TTC549 (cell line): Measurements from ENCODE around the gene AATK.

Source experiments
- FAIRE-seq: peaks from 2 replicates; lab custom pipeline; 2012; peaks lifted over from hg19 to GRCh38; lab: Jason Lieb, UNC

Gene AATK

DNA sequence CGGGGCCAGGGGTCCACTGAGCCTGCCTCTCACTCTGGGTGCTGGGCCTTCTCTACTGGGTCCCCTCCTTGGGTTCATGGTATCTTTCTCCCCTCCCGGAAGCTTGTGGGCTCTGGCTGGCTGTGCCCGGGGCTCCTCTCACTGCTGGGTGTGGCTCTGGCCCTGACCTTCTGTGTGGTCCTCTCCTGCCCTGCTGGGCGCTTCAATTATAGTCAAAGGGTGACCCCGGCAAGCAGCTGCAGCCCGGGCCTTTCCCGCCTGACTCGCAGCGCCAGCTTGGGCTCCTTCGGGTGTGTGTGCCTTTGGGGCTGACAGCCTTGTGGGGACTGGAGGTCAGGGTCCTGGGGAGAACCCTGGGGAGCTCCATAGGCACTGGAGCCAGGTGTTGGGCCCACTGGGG is 55.0 kb downstream of the AATK start:
- FAIRE-seq: no peak

DNA sequence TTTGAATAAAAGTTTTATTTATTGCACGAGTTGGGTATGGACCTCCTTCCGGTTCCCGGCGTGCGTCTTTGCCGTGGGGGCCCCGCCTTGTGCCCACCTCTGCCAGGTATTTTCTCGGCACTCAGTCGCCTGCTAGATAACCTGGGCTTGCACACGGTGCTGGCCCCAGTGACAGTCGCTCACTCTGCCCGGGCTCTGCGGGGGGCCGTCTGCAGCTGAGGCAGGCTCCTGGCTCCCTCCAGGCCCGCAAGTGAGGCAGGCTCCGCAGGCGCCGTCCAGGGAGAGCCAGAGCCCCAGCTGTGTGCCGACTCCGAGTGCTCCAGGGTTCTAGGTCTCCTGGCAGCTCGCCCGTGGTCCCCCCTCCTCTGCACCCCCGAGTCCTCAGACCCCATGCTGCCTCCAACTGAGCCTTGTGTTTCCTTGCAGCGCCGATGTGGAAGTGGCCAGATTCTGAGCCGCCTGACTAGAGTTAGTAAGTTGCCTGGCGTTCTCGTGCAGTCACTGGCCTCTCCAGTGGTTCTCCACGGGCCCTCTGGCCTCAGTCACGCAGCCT is 55.5 kb downstream of the AATK start:
- no peak for FAIRE-seq

DNA sequence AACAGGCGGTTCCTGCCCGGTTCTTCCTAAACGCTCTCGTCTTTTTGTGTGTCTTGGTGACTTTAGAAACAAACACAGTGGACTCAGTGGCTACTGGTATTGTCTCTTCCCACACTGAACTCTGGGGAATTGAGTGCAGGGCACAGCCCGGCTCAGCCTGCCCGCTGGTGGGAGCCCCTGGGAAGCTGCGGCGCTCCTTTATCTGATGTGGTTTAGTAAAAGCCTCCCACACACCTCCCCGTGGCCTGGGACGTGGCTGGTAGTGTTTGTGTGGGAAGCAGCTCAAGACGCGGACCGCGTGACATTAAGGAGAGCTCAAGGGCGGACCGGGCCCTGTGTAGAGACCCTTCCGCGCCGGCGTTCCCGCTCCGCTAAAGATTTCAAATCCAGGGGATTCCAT is 56.1 kb downstream of the AATK start:
- no peak for FAIRE-seq

DNA sequence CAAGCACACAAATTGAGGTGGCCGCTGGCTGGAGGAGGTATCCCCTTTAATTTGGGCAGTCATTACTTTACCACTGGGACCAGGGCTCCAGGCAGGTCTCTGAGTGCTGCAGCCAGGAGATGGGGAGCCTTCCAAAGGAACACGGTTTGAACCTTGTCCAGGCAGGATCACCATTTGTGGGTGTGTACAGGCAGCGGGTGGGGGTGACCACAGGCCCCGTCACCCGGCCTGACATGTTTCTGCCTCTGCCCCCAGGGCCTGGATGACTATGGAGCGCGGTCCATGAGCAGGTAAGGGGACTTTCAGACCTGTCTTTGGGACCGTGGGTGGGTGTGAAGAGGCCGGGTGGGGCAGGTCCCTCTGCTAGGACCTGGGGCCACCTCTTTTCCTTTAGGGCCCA is 57.8 kb downstream of the AATK start:
- no peak for FAIRE-seq

DNA sequence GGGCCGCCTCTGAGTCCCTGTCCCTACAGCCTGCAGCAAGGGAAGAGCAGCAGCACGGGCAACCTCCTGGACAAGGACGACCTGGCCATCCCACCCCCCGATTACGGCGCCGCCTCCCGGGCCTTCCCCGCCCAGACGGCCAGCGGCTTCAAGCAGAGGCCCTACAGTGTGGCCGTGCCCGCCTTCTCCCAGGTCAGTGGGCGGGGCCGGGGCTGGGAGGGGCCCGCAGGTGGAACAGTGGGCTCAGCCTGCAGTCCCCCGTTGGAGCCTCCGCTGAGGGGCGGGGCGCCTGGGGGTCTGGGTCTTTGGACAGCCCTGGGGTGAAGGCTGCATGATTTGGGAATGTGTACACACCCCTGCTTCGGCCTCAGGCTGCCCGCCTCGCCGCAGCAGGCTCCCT is 59.3 kb downstream of the AATK start:
- FAIRE-seq: no peak

DNA sequence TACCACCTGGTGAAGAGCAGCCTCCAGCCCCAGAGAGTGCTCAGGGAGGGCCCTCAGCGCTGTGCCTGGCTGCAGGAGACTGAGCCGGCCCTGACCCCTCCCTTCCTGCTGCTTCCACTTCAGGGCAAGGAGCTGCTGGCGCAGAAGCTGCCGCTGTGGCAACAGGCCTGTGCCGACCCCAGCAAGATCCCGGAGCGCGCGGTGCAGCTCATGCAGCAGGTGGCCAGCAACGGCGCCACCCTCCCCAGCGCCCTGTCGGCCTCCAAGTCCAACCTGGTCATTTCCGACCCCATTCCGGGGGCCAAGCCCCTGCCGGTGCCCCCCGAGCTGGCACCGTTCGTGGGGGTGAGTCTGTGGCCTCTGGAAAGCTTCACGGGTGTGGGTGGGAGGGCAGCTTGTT is 62.6 kb downstream of the AATK start:
- no peak for FAIRE-seq

DNA sequence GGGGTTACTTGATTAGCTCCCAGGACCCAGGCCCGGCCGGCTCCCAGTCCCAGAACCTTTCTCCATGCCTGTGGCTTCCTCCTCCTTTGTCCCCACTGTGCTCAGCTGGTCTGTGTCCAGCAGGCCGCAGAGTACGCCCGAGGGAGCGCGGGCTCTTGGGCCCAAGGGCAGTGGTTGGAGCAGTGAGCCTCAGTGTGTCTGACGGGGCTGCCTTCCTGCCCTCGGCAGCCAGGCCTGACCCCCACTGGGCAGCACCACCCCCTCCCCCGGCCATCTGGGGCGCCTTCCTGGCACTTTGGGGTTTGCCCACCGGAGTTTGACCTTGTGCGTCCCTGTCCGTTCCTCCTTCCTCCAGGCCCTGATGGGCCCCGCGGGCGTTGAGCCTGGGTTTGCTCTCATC is 63.2 kb downstream of the AATK start:
- FAIRE-seq: no peak

DNA sequence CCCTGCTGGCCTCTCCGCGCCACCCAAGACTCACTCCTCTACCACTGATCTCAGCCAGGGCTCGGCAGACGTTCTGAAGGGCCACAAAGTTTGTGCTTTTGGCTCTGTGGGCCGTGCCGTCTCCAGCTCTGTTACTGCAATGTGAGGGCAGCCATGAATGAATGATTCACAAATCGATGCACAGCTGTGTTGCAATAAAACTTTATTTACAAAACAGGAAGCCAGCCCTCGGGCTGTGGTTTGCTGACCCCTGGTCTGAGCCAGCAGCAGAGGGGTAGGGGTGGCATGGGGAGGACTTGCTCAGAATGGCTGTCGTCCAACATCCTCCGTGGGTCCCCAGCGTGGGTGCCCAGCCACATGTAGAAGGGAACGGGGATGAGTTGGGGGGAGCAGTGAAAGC is 63.7 kb downstream of the AATK start:
- no peak for FAIRE-seq

DNA sequence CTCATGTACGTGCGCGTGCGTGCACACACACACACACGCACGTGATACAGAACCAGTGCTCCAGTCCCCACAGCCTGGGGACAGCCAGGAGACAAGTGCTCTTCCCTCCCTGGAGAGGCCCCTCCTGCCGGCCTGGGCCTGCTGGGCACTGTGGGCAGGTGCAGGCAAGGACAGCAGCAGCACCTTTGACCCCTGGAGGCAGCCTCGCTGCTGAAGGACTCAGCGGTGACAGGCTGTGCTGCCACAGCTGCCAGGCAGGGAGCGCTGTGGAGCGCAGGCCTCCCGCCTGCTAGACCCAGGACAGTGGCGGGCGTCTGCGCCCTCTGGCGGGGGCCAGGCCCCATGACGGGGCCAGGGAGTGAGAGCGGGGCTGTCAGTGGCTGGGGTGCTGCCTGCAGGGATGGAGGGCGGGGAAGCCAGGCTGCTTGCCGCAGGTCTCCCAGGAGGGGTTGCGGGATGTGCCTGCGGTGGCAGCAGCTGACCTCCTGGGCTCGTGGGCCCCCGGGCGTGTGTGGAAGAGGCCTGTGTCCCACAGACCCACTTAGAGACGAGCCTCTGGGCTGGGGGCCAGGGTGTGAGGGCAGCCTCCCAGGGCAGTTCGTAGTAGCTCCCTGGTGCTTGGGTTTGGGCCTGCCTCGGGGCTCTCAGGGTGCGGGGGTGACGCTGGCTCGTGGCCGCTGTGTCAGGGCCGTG is 64.3 kb downstream of the AATK start:
- FAIRE-seq: no peak

DNA sequence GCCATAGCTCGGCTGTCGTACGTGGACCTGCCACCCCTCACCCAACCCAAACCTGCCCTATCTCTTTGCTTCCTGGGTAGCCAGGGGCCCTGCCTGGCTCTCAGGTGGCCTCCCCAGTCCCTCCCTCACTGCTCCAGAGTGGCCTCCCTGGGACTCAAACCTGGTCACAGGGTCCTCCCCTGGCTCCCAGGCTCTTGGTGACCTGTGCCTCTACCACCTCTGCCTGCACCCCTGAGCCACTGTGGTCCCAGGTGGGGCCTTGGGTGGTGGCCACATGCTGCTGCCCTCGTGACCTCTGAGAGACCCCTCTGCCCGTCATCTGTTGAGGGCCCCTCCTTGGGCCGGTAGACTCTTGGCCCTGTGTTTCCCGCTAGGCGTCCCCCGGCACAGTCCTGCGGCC is 65.4 kb downstream of the AATK start:
- FAIRE-seq: no peak

DNA sequence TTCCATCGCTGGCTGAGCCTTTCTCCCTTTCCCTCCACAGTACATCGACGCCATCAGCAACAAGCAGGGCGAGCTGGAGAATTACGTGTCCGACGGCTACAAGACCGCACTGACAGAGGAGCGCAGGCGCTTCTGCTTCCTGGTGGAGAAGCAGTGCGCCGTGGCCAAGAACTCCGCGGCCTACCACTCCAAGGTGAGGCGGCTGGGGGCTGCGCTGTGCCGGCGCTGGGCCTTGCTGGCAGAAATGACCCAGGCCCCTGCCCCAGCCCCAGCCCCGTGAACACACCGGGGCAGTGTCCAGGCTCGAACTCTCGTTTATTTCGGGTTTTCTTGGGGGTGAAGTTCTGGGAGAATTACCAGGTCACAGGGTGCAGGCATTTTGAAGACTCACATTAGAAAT is 66.1 kb downstream of the AATK start:
- no peak for FAIRE-seq

DNA sequence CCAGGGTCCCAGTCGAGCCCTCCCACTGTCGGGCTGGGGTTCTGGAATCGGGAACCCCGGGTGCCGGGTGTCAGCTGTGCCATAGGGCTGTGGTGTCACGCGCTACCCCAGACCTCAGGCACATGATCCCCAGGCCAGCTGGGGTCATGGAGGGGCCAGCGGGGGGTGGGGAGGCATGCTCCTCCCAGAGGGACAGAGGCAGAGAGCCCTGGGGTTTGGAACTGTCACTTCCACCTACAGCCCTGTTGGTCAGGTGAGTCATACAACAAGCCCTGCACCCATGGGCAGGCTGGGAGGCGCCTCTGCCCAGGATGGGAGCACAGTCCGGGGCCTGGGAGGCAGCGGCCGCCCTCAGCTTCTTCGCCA is 68.1 kb downstream of the AATK start:
- FAIRE-seq: no peak

DNA sequence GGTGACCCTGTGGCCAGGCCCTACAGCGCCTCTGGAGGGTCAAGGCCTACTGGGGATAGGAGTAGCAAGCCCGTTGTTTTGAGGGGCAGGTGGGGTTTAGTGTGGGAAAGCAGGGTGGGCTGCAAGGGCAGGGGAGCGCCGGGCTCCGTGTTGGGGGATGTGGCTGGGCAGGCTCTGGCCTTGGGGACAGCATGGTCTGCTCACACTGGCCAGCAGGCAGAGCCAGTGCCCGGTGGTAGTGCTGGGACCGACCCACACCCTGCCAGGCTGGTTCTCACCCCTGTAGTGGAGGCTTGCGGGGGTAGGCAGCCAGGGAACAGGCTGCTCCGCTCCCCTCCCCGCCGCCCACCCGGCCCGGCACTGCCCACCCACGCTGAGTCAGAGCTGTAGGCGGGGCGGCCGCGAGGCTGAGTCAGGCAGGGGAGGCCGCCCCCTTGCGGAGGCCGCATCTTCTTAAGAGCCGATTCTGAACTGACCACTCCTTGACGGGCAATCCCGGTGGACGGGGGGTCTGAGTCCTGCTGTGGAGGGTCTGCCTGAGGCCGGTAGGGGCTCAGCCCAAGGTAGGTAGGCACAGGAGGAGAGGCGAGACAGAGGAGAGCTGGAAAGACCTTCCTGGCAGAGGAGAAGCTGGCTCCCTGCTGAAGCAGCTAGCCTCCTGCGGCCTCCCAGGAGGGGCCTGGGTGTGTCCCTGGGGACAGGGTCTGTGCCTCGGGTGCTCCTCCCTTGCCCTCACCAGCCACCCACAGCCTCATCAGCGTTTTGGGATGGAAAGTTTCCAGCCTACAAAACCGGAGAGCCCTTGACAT is 68.7 kb downstream of the AATK start:
- no peak for FAIRE-seq

DNA sequence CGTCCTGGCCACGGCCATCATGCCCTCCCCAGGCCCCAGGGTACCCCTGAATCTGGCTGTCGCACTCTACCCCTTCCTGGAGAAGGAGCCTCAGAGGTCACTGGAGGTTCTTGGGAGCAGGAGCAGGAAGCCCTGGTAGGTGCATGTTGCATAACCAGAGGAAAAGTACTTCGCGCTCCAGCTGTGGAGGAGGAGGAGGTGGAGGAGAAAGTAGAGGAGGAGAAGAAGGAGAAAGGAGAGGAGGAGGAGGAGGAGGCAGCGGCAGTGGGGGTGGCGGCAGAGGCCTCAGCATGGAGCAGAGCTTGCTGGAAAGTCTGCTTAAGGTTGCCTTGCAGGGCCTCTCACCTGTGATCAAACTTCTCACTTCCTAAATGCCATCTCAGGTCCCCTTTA is 69.3 kb downstream of the AATK start:
- FAIRE-seq: no peak

DNA sequence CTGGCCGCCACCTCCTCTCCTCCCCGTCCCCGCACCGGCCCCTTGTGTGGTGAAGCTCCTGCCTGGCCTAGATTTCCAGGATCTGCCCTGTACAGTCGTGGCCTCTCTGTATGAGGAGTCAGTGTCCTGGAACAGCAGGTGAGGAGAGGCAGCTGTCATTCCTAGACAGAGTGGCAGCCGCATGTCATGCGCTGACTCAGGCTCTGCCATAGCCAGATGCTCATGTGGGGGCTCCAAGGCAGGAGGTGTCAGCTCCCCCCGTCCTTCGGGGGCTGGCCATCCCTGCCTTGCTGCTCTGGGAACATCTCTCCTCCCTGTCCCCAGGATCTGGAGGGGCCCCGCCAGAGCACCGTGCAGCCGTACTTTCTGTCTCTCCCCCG is 70.6 kb downstream of the AATK start:
- FAIRE-seq: no peak

DNA sequence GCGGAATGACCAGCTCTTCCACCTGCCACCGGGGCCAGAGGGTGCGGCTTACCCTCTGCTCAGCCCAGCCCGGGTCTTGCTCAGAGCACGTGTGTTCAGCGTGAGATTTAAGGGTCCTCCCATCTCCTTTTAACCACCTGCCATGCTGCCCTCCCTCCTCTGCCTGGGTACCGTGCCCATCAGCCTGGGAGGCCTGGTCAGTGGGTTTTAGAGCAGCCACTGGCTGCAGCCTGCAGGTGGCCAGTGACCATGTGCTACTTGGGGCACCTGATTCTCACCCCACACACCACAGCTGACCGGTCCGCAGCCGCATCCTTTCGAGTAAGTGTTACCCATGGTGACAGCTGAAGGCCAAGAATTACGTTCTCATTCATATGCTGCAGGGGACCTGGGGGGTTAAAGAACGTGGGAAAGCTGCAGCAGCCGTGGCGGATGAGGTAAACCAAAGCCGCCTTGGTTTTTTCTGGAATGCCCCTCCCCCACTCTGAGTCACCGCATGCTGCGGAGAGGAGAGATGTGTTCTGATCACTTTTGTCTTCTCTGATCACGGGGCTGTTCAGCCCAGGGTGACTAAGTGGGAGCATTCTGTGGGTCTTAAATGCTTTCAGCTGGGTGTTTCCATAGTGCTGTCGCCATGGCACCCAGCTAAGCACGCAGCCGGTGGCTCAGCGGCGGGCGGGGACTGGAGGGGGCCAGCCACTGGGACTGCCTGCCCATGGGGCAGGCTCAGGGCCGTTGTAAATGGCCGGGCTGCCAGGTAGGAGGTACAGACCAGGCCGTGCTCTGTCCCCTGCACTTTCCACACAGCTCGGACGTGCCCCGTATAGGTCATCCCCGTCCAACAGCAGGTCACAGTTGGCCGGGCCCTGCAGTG is 71.3 kb downstream of the AATK start:
- no peak for FAIRE-seq

DNA sequence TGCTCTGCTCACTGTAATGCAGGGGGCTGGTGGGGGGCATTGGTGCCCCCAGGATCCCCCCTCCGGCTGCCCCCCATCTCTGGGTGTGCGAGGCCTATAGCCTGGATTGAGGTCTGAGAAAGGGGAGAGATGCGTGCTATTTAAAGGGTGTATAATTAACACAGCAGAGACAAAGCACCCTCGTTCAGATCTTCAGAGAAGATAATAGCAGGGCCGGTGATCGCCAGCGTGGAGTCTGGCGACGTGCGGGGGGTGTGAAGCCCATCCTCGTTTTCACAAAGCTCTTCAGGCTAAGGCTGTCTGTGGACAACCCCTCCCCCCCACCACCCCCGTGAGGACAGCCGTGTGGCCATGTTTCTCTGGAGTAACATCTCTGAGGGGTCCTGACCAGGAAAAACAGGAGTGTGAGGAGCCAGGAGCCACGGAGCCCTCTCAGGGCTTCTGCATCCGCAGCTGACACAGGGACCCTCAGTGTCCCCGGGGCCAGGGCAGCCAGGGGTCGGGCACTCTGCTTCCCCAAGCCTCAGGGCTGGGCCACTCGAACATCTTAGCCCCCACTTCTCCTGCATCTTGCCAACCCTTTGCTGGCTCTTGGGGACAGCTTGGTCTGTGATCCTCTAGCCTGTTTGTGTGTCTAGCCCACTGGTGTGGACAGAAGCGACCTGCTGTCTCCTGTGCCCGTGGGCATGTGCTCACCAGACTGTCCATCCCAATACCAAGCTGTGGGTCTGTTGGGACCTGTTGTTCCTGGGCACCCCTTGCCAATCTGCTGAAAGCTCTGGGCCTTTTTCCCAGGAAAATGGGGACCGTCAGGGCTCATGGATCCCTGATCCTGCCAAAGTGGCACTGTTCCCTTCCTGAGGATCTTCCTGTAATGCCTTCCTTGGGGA is 72.2 kb downstream of the AATK start:
- no peak for FAIRE-seq

DNA sequence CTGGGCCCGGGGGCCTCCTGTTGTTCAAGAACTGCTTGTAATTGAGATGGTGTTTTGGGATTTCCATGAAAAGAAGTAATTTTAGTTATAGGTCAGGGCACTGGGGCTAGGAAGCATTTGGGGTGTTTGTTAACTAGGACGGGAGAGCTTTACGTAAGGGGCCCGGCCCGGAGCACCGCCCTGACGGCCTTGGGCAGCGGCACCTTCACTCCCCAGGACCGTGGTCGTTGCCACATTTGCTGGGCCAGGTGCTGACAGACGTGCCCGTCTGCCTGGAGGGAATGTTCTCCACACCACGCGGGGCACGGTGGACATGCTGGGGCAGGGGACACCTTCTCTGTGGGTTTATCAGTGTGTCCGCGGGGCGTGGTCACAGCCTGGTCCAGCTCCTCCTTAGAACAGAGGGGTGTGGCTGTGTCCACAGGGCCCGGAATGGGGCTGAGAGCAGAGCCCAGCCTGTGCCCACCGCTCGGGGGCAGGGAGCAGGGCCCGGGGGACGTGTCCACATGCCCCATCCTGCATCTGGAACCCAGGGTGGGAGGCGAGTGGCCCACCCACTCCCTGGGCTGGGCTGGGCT is 73.4 kb downstream of the AATK start:
- FAIRE-seq: no peak

DNA sequence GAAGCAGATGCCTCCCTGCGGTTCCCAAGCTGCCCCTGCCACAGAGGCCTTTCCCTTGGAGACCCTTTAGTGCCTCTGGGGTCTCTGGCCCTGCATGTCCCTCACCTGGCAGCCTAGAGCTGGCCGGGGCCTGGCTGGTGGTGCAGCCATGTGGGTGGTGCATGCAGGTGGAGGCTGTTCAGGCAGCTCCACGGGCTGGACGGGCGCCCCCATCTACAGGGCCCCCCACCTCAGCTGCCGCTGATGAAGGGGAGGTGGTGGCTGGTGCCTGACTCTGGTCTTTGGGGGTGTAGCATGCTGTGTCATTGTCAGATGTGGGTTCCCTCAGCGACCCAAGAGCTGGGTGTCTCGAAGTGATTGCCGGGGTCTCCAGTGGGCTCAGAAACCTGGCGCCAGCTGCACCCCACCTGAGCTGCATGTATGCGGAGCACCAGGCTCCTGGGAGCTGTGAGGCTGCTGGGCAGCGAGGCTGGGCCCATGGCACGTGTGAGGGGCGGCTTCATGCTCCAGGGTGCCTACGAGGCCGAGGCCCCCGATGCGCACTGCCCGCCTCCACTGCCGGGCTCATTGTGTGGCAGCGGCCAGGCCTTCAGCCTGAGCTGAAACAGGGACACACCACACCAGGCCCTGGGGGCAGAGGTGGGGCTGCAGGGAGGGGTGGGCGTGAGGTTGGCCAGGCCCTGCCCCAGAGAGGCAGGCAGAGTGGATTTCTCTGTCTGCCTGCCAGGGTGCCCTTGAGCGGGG is 74.1 kb downstream of the AATK start:
- FAIRE-seq: no peak

DNA sequence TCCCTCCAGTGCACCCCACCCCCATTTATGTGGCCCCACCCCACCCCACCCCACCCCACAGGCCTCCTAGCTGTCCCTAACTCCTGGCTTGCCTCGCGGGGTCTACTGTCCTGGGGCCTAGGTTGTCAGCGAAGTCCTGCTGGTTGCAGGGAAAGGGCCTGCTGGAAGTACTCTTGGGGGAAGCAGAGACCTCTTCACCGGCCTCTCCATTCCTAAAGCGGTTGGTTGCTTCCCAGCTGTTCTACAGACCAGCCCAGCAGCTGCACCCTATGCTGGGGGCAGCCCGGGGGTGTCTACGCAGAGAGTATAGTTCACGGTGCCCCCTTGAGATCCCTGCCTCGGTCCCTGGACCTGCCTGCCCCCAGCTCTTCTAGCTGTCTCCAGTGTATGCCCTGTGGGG is 74.9 kb downstream of the AATK start:
- no peak for FAIRE-seq
